PC-3 (cell line): Measurements from ENCODE around the gene LMO1. TPM values are rescaled to one million over a fixed set of nuclear protein-coding genes. Genes with fewer than 3 reads are reported as not detected.

ENCODE experiments used
- ATAC-seq: fragments of 200-7000 bp; cut with Tn5 transposase; 2 replicates; pipeline ENCODE4 v1.9.1; 2020; ENCODE audit warnings: mild to moderate bottlenecking, moderate library complexity
- BruUV-seq: library from RNA; stranded (reverse); fragments of 400-500 nt; replicated peaks from 2 replicates; lab custom pipeline; 2021; lab: Mats Ljungman, UMichigan
- CTCF ChIA-PET: fragments of 300-600 bp; sonication (Branson Sonifier 250); formaldehyde crosslinking; loops from one replicate; lab custom pipeline; 2022; ENCODE audit warnings: antibody characterized with exemption; lab: Charles Lee
- POLR2A ChIA-PET: fragments of 300-600 bp; sonication (Branson Sonifier 250); formaldehyde crosslinking; loops from one replicate; lab custom pipeline; 2022; ENCODE audit warnings: antibody characterized with exemption; ENCODE audit not compliant: unreplicated experiment; lab: Charles Lee
- DNase-seq: peaks from one replicate; pipeline ENCODE4 v3.0.0-alpha.2; 2015
- H2AFZ ChIP-seq: fragments of 300-600 bp; sonication (generic); 2 replicates; pipeline ENCODE4 v1.6.0; 2016; ENCODE audit warnings: antibody characterized with exemption, low read length
- H3F3A ChIP-seq: fragments of 300-600 bp; sonication (generic); one replicate; pipeline ENCODE4 v1.6.0; 2017; ENCODE audit warnings: antibody characterized with exemption, low read length, control low read depth, mild to moderate bottlenecking; ENCODE audit not compliant: unreplicated experiment
- H3K27ac ChIP-seq: fragments of 300-600 bp; sonication (generic); 2 replicates; pipeline ENCODE4 v1.5.1; 2016; ENCODE audit warnings: mild to moderate bottlenecking, low read length
- H3K27me3 ChIP-seq: fragments of 300-600 bp; sonication (generic); 2 replicates; pipeline ENCODE4 v1.6.1; 2016; ENCODE audit warnings: low read length, mixed read lengths
- H3K36me3 ChIP-seq: fragments of 300-600 bp; sonication (generic); 2 replicates; pipeline ENCODE4 v1.6.1; 2016; ENCODE audit warnings: low read depth, mixed run types, low read length, mixed read lengths
- H3K4me1 ChIP-seq: fragments of 300-600 bp; sonication (generic); 2 replicates; pipeline ENCODE4 v1.5.1; 2016; ENCODE audit warnings: low read length; ENCODE audit not compliant: insufficient read depth
- H3K4me2 ChIP-seq: fragments of 300-600 bp; sonication (generic); 2 replicates; pipeline ENCODE4 v1.6.0; 2016; ENCODE audit warnings: low read length
- H3K4me3 ChIP-seq: fragments of 300-600 bp; sonication (generic); 2 replicates; pipeline ENCODE4 v1.5.1; 2016; ENCODE audit warnings: mild to moderate bottlenecking, low read length, mixed read lengths
- H3K79me2 ChIP-seq: fragments of 300-600 bp; sonication (generic); 2 replicates; pipeline ENCODE4 v1.6.1; 2017; ENCODE audit warnings: low read length, mixed read lengths
- H3K9ac ChIP-seq: fragments of 300-600 bp; sonication (generic); 2 replicates; pipeline ENCODE4 v1.6.0; 2016; ENCODE audit warnings: mild to moderate bottlenecking, low read length
- H3K9me2 ChIP-seq: fragments of 300-600 bp; sonication (generic); replicated peaks from 2 replicates; pipeline ENCODE4 v1.6.1; 2016; ENCODE audit warnings: mixed run types, low read length, mixed read lengths
- H3K9me3 ChIP-seq: fragments of 300-600 bp; sonication (generic); 2 replicates; pipeline ENCODE4 v1.6.1; 2016; ENCODE audit warnings: low read length, mixed read lengths
- H4K20me1 ChIP-seq: fragments of 300-600 bp; sonication (generic); 2 replicates; pipeline ENCODE4 v1.6.1; 2016; ENCODE audit warnings: low read length, mixed read lengths
- EZH2 ChIP-seq: fragments of 300-600 bp; sonication (generic); IDR thresholded peaks from one replicate; pipeline ENCODE4 v1.6.1; 2017; ENCODE audit warnings: antibody characterized with exemption, mild to moderate bottlenecking, low read length; ENCODE audit not compliant: unreplicated experiment
- EZH2phosphoT487 ChIP-seq: fragments of 300-600 bp; sonication (generic); IDR thresholded peaks from 2 replicates; pipeline ENCODE4 v1.6.1; 2018; ENCODE audit warnings: mild to moderate bottlenecking, antibody characterized with exemption, low read length, borderline replicate concordance
- intact Hi-C: fragments of 100-400 bp; cut with micrococcal nuclease; formaldehyde crosslinking; loops from 2 replicates; pipeline ENCODE4 v1.9.0; 2023
- total RNA-seq: library from RNA; depleted of rRNA; stranded (reverse); fragments of >200 nt; gene quantifications from 2 replicates; pipeline ENCODE4 v1.2.3, GENCODE V29; 2014
- TF ChIP-seq, protein P1 (sequence below): fragments of 300-600 bp; sonication (generic); conservative IDR thresholded peaks from 2 replicates; pipeline ENCODE4 v1.5.1; 2017; ENCODE audit warnings: antibody characterized with exemption, low read depth, mild to moderate bottlenecking, low read length

The LMO1 gene
- total RNA-seq, 1 experiment from 2014 or later: 0.15 TPM

DNA sequence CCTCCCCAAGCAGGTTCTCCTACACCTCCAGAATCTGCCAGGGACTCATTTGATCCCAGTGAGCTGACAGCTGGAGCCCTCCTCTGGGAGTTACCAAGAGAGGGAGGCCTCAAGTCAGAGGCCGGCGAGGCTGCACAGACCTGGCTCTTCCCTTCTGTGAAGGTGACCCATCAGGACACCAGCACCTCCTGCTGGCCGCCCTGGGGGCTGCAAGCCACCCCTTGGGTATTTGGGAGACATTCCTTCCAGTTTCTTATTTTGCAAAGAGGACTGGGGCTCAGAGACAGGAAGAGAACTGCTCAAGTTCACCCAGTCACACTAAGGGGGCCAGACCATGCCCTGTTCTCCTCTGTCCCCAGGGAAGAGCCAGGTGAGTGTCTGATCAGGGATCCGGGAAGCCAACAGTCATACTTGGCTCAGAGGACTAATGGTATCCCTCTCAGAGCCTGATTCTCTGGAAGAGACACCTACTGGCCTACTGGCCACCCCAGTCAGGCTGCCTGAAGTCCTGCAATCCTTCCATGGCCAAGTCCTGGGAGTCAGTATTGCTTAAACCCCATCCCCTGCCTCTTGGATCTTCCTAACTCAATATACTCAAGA is 54.4 kb downstream of the LMO1 start:
- H3K36me3 ChIP-seq: no peaks in the 10 kb centered on the region; the same call in 1 of the 2 replicates
- no peak overlapping the region for H3K9ac ChIP-seq
- intact Hi-C loops: no loop called here
- CTCF ChIA-PET: no interaction called here
- ATAC-seq (no peak), DNase-seq (peak; percentile 6)
- TF ChIP-seq, protein P1, sequence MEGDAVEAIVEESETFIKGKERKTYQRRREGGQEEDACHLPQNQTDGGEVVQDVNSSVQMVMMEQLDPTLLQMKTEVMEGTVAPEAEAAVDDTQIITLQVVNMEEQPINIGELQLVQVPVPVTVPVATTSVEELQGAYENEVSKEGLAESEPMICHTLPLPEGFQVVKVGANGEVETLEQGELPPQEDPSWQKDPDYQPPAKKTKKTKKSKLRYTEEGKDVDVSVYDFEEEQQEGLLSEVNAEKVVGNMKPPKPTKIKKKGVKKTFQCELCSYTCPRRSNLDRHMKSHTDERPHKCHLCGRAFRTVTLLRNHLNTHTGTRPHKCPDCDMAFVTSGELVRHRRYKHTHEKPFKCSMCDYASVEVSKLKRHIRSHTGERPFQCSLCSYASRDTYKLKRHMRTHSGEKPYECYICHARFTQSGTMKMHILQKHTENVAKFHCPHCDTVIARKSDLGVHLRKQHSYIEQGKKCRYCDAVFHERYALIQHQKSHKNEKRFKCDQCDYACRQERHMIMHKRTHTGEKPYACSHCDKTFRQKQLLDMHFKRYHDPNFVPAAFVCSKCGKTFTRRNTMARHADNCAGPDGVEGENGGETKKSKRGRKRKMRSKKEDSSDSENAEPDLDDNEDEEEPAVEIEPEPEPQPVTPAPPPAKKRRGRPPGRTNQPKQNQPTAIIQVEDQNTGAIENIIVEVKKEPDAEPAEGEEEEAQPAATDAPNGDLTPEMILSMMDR: peak; percentile 57
- TF ChIP-seq EZH2: no peak
- H3K9me3 ChIP-seq: no peaks in the 10 kb centered on the region
- peaks cover 35% of the 10 kb centered on the region for H3K27me3 ChIP-seq
- no TSS peak for BruUV-seq
- H3K27ac ChIP-seq: no peak overlapping the region
- no peak overlapping the region for H2AFZ ChIP-seq
- H3F3A ChIP-seq: no peaks in the 10 kb centered on the region
- no peaks in the 10 kb centered on the region for H3K9me2 ChIP-seq
- no peaks in the 10 kb centered on the region for H3K79me2 ChIP-seq
- no peak overlapping the region for H3K4me2 ChIP-seq
- no peak overlapping the region for H3K4me3 ChIP-seq
- no peaks in the 10 kb centered on the region for H3K4me1 ChIP-seq
- POLR2A ChIA-PET: no interaction called here
- H4K20me1 ChIP-seq: no peaks in the 10 kb centered on the region

DNA sequence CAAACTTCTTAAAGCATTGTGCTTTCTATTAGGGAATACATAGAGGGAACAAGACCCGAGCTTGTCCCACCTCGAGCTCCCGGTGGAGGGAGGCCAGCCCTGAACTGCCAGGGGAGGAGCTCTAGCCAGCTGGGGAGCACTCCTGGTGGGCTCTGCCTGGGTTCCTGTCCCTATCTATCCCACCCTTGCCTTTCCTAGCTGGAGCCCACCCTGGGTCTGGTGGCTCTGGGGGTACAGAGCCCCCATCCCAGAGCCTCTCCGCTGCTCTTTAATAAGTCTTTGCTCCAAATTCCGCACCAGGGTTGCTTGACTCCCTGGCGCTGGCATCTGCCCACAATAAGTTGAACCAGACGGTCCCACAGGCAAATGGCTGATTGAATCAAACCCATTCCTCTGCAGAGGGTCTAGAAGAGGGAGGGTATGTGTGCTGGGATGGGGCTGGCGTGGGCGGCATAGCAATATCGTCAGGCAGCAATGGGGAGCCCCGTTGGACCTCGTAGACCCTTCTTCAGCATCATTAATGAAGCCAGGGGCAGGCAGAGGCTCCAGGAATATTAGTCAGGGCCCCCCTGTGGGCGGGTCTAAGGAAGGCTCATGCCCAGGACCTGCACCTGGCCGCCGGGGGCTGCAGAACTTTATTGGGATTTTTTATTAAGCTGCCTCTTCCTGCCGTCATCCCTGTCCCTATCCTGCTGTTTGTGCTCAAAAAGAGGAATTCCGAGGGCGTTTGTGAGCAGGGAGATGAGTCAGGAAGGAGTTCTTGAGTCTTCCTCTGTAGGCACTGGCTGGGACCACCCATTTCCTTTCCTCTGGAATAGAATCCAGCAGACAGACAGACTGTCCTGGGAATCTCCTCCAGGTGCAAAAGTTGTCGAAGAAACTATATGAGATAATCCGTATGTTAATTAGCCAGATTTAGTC is 56.3 kb downstream of the LMO1 start:
- no TSS peak for BruUV-seq
- Histone ChIP-seq H4K20me1 (no peaks in the 10 kb centered on the region), H2AFZ (no peak overlapping the region), H3K36me3 (no peaks in the 10 kb centered on the region; the same call in 1 of the 2 replicates), H3K4me1 (no peaks in the 10 kb centered on the region), H3K9ac (no peak overlapping the region), H3K4me2 (no peak overlapping the region), H3K27ac (no peak overlapping the region), H3K79me2 (no peaks in the 10 kb centered on the region), H3K9me3 (no peaks in the 10 kb centered on the region), H3K27me3 (peaks cover 54% of the 10 kb centered on the region), H3F3A (no peaks in the 10 kb centered on the region), H3K9me2 (no peaks in the 10 kb centered on the region), H3K4me3 (no peak overlapping the region)
- intact Hi-C loops: no loop called here
- CTCF ChIA-PET: no interaction called here
- TF ChIP-seq EZH2 (no peak), EZH2phosphoT487 (no peak)
- TF ChIP-seq, protein P1: no peak
- DNase-seq (no peak), ATAC-seq (no peak)
- POLR2A ChIA-PET: no interaction called here
